HG02943 (cell line): ENCODE measurements around the gene REG4.

Experiments used
- ATAC-seq: cut with Tn5 transposase; IDR thresholded peaks from one replicate; pipeline ENCODE4 v1.9.1; 2021; ENCODE audit warnings: mild to moderate bottlenecking, low read depth, moderate library complexity; ENCODE audit not compliant: unreplicated experiment

REG4 gene

DNA sequence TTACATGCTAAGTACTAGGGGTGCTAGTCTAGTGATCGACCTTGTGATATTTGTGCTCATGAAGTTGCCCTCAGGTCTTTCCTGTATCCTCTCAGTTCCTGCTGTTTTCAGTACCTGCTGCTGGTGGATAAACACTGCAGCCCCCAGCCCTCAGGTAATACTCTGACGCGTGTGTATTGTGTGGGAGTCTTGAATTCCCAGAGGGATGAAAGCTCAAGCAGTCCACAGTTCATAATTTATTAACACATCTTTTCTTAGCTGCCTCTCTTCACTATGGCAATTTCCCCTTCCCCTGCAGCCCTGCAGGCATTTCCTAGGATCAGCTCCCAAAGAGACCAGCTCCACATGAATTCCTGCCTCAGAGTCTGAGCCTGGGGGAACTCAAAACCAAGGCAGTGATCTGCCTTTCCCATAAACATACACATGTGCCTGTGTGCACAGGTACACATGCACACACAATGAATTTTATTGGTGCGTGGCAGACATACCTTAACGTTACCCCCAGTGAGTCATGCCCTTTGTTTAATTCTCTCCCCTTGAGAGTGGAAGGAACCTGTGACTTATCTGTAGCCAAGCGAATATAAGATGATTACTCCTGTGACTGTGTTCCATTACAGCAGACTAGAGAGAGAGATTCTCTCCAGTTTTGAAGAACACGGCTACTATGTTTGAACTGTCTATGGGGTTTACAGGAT, 28.5 kb downstream of the REG4 start:
- ATAC-seq, result no peak

- no peak for ATAC-seq
These were observed 29.6 kb downstream of the REG4 start for GRCh38 chr1:119781434-119782210.

DNA sequence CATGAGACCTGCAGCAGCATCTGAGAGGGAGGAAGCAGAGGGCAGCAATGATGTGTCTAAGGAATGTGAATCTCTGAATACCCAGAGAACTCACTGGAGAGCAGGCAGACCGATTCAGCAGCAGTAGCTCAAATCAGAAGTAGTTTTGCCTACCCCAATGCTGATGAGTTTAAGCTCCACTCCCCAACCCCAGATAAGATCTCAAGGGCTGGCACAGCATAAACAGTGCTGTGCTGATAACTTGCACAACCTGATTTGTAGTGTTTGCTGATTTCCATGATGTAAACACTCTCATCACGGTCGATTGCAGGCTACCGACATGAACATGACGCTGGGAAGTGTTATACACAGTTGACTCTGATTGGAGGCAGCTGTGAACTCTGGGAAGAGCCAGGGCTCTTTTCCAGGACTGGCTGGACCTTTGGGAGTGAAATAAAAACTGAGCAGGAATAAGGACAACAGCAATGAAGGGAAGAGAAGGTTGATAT, 31.3 kb downstream of the REG4 start:
- ATAC-seq, result no peak

- ATAC-seq, result no peak
These were observed 32.2 kb downstream of the REG4 start for GRCh38 chr1:119778886-119779560.

- ATAC-seq, result no peak
These were observed 32.9 kb downstream of the REG4 start for GRCh38 chr1:119778359-119778758.

DNA sequence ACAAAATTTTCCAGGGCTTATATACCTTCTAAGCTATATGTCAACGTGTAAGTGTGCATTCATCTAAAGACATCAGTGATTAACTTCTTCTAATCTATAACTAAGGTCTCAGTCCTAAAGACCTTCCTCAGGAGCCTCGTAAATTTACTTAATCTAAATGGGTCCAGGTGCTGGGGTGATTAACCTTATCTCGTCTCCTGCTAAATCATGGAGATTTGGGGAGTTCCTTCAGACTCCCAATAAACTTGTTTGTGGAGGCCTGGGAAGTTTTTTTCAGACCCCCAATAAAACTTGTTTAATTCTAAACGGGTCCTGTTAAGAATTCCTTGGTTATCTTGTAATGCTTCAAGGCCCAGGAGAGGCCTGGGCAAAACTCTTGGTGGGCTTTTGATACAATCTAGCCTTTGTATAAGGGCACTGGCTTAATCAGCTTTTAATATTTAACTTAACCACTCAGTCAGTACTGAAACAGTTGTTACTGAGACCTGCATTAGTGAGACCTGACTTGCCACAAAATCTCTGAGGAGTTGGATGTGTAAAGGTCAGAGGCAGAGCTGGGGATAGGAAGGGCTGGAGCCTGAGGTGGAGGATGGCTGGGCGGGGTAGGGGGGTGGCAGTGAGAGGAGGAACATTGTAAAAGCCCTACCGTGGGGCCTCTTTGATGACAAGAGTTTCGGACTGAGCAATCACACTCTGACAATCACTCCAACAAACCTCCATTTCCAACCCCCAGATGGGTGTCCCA, 36.3 kb downstream of the REG4 start:
- no peak for ATAC-seq

DNA sequence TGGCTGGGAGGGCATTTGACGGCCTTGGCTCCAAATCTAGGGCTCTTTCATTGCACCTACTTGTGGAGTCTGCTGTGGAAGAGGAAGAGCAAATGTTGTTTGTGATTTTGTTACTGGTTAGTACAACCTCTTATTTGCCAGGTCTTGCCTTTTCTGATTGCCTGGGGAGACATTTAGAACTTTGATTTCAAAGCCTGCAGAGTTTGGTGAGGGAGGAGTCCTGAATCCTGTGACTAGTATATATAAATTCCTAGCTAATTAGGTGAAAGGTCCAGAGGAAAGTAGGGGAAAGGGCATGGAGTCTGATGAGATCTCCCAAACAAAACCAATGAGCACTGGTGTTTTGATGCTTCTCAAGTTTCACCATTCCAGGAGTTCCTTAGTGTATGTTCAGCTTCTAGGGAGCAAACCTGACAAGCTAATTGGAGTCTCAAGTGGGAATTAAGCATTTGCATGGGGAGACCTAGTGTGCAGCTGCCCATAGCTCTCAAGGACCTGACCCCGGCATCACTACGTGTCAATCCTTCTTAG, 37.5 kb downstream of the REG4 start:
- no peak for ATAC-seq

DNA sequence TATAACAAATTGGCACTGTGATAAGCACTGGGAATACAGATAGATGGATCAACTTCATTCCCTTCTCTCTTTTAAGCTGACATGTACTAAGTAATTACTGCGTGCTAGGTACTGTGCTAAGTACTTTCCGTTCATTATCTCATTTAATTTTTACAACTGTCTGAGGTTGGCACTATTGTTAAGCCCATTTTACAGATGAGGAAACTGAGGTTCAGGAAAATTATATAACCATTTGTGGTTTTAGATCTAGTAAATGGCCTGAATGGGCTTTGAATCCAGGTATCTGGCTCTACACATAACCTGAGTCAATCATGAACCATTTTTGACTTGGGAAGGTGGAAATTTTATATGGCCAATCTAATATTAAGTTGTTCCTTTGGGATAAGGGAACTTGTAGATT, 39.0 kb downstream of the REG4 start:
- no peak for ATAC-seq

DNA sequence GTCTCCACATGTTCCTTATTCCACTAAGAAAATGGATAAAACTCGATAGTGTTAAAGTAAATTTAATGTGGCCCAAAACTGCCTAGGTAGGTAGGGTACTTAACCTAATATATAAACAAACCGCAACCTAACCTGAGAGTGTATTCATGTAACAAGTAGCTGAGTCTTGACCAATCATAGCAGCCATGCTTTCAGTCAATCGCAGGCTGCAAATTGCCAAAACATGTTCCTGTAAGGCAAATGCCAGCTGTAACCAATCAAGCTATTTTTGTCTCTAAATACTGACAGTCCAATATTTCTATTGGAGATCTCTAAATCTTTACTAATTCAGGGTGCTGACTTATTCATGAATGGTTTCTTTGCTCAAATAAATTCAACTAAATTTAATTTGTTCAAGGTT, 39.5 kb downstream of the REG4 start:
- no peak for ATAC-seq

GRCh38 chr1:119771016-119771415, 40.2 kb downstream of the REG4 start:
- ATAC-seq, result no peak

DNA sequence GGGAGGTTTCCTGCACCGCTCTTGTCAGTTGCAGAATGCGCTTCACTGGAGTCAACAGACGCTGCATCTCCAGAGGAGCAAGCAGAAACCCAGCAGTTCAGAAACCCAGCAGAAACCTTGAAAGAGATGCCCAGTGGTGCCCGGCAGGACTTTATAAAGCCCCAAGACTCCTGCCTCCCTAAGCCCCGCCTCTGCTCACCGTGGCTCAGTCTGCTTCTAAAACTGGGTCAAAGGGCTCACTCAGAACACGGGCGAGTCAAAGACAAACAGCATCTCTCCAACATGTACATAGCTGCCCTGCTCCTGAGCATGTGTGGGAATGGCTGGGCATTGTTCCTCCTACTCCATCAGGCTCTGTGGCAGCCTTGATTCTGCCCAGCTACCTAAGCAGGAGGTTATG, 42.5 kb downstream of the REG4 start, which contains the start of gene HMGCS2:
HMGCS2 (minus strand) TSS at position 128 of the 400 bp plus-strand sequence; CDS start at position 67, 61 bp downstream.
- no peak for ATAC-seq

GRCh38 chr1:119767486-119767885, 43.8 kb downstream of the REG4 start:
- ATAC-seq, result no peak

GRCh38 chr1:119766374-119766794, 44.9 kb downstream of the REG4 start:
- ATAC-seq, result no peak

DNA sequence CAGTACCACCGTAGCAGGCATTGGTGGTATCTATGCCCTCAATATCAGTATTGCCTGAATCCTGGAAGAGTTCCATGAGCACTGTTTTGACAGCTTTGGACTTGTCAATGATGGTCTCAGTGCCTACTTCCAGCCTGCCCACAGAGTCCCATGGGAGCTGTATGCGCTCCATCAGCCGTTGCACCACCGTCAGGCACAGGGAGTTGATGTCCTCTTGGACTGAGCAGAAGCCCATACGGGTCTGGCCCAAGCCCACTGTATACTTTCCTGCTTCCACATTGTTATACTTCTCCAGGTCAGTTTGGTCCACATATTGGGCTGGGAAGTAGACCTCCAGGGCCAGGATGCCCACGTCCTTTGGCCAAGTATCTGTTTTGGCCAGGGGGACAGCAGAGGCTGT, 47.0 kb downstream of the REG4 start:
- ATAC-seq, result no peak

- no peak for ATAC-seq
These were observed 48.3 kb downstream of the REG4 start for GRCh38 chr1:119762953-119763352.

DNA sequence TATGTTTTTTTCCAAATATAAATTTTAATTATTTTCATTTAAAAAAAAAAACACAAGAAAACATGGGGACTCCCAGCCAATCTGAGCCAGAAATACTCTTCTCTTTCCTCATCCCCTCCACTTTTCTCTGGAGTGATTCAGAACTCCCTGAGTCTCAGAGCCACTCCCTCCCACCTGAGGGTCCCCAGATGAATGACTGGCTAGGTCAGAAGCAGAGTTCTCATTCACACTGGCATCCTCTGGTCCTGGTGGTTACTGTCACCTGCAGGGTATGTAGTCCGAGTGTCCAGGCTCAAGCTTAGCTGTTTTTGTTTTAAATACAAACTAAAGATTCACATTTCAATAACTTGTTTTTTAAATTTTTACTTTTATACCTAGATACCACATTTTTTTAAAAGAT, 48.9 kb downstream of the REG4 start:
- ATAC-seq, result no peak

GRCh38 chr1:119758584-119758983, 52.7 kb downstream of the REG4 start:
- ATAC-seq, result no peak

DNA sequence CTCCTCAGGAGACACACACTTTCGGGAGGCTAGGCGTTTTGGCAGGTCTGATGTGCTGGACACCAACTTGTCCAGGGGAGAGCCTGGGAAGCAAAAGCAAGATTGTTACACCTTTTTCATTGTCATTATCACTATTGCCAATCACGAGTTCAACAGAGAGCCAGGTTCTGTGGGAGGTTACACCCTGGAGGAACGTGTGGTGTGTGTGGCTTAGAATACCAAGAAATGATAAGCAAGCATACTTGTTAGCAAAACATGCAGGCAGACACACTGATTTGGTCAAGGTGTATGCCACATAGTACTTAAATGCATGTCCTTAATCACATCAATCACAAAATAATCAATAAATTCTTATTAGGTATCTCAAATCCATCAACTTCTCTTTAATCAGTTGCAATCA, 58.7 kb downstream of the REG4 start:
- ATAC-seq, result no peak

- no peak for ATAC-seq
These were observed 63.2 kb downstream of the REG4 start for GRCh38 chr1:119748040-119748439.

GRCh38 chr1:119747451-119747850, 63.8 kb downstream of the REG4 start:
- no peak for ATAC-seq
